Stimulated activated CD8-positive, alpha-beta memory T cell treated with anti-CD3 and anti-CD28 coated beads, Interleukin-15, amount 100 ng/mL, for 24 hours (primary cell): Measurements from ENCODE around the gene TSPEAR.

ENCODE experiments used
- DNase-seq: peaks from one replicate; pipeline ENCODE4 v3.0.0-alpha.2; 2020; ENCODE audit warnings: low read depth

The TSPEAR gene

DNA sequence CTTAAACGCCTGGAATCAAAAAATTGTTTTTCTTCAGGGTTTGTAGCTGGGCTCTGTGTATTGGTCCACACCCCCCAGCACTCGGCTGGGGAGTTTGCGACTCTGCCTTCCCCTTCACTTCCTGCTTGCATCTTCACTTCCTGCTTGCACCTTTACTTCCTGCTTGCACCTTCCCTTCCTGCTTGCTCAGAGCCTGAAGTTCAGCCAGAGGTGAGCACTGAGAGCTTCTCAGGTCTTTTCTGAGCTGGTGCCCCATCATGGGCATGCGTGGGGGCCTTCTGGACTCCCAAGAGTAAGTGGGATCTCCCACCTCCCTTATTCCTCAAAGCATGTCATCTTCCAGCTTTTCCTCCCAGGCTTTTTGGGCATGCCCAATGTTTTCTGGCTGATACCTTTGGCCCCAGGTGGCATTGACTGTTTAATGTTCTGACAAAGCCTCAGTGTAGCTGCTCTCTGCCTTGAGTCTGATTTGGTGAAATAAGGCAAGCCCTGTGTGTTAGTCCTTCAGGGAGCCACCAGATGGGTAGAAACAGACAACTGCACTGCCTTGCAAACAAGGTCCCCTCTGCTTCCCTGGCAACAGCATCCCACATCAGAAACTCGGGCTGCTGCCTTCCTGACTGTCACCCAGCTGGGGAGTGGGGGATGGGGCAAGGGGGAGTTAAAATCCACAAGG, 163.6 kb downstream of the TSPEAR start:
- no peak for DNase-seq

DNA sequence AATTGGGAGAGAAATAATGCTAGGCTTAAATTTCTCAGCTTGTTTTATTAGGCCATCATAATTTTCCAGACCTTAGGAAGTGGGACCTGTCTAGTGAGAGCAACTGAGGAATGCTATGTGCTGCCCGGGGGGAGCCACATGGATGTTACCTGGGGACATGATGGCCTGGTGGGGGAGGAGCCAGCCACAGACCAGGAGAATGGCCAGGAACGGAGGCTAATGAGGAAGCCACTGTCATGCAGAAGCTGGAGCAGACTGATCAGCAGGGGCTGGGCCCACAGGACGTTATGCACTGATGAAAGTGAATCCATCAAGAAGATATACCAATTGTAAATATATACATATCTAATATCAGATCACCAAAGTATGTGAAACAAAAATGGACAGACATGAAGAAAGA, 166.8 kb downstream of the TSPEAR start:
- no peak for DNase-seq

DNA sequence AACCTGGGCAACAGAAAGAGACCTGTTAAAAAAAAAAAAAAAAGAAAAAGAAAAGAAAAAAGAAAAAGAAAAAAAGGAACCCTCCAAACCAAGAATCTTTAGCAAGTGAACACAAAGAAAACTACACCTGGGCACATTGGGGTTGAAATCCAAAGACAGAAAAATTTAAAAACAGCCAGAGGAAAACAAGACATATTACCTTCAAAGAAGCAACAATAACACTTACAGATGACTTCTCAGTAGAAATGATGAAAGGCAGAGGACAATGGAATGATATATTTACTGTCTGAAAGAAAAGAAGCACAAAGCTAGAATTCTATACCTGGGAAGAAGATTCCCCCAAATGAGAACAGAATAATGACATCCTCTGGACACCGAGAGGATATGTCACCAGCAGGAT, 168.7 kb downstream of the TSPEAR start:
- DNase-seq, result no peak

DNA sequence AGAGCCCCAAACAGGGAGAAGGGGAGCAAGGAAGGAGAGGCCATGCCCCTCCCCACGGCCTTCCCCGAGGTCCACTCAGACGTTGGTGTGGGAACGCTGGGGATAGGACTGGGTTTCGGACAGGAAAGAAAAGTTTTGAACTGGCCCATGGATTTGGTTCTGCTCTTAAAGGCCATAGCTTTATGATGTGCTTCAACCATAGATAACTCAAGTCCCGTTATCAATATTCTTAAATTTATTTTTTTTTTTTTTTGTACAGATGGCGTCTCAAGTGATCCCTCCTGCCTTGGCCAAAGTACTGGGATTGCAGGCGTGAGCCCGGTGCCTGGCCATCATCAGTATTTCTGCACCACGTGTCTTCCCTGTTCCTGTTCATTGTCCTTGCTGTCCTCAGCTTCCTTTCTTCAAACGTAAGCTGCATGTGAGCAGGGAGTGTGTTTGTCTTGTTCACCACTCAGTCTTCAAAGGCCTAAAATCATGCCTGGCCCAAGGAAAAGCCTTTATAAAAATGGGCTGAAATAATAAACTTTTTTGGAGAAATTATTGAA, 170.6 kb downstream of the TSPEAR start:
- no peak for DNase-seq

DNA sequence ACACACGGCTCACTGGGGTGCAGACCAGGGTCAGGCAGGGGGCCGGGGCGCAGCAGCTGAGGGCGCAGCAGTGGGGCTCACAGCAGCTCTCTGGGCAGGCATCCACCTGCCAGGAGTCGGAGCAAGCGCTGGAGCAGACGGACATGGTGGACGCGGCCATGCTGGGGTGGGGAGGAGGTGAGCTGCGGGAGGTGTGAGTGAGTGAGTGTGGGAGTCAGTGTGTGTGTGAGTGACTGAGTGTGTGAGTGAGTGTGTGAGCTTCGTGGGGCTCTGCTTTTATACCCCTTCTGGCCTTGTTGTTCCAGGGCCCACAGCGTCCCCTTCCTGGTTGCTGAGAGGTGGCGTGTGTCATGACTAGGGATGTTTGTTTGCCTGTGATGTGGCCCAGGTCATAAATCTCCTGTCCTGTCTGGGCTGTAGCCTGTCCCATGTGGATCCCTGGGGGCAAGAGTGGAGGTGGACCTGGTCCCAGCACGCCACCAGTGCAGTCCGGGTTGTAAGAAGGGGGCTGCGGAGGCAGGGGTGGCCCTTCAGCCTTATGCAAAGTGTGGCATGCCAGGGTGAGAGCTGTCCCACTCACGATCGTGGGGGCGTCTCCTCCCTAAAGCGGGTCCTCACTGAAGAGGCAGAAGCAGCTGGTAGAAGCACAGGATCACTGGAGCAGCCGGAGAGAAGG, 171.2 kb downstream of the TSPEAR start, which contains the start of gene KRTAP10-1:
Gene KRTAP10-1, minus strand, starts transcription at position 205 of the 676 bp plus-strand sequence. Its CDS starts 45 bp downstream, at position 160.
- no peak for DNase-seq

DNA sequence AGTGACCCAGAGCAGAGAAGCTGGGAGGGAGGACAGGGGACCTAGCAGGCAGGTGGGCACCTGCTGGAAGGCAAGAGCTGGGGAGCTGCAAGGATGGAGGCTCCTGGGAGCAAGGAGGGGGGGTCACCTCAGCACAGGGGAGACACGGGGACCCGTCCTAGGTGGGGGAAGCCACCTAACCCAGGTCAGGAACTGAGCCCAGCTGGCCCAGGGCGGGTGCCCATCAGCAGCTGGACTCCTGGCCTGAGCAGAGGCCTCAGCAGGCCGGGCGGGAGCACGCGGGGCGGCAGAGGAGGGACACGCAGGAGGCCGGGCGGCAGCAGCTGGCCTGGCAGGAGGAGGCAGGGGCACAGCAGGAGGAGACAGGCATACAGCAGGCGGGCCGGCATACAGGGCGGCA, 172.3 kb downstream of the TSPEAR start:
- no peak for DNase-seq

DNA sequence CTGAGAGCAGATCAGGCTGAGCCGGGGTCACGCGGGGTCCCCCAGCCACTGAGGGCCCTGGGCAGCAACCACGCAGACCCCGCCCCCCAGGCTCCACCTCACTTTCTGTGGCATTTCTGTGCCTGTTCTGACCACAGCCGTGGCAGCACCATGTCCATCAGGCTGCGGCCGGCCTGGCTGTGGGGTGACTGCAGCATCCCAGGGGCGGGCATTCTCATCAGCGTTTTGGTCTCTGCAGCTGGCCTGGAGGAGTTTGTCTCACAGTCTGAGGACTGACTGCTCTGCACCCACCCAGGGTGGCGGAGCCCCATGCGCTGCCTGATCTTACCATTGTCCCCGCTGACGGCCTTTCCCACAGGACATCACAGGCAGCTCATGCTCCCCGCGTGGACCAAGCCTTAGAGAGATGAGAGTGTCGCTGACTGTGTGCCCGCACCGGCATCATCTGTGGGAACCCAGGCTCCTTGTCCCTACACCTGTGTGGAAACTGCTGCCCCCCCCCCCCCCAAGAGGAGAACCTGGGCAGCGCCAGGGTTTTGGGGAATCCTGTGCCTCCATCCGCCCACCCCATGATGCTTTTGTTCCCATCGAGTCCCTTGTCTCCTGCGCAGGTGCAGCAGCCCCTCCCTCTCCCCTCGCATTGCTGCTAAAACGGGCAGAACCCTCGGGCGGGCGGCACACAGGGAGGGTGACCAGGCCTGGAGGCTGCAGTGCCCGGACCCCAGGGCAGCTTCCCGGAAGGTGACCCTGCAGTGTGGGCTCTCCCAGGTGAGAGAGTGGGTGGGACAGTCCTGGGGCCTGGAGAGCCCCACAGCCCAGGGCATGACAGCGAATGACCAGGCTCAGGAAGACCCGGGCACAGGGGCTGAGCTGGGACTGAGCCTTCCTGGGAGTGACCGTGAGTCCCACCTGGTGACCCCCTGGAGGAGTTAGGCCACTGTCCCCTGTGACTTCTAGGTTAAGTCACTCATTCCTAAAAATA, 173.2 kb downstream of the TSPEAR start:
- DNase-seq, result no peak

DNA sequence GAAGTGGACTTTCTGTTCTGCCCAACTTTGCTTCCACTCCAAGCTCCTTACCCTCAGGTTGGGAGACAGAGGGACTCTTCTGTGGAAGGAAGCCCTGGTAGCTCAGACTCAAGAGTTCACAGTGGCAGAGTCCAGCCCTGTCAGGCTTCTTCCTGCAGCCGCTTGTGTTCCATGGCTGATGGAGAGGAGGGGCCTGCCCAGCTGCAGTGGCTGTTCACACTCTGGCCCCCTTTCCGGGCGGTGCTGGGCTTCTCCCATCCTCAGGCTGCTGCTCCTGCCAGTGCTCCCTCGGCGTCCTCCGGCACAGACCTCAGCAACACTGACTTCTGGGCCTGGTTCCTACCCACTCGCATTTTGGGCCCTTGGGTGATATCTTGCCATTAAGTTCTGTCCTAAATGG, 175.4 kb downstream of the TSPEAR start:
- DNase-seq, result no peak

DNA sequence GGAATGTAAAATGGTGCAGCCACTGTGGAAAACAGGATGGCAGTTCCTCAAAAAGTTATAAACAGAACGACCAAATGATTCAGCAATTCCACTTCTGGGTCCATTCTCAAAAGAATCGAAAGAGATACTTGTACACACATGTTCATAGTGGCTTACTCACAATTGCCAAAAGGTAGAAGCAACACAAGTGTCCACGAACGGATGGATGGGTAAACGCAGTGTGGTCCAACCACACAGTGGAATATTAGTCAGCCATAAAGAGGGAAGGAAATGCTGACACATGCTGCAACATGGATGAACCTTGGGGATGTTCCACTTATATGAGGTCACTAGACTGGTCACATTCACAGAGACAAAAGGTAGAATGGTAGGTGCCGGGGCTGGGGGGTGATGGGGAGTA, 176.7 kb downstream of the TSPEAR start:
- DNase-seq, result no peak

DNA sequence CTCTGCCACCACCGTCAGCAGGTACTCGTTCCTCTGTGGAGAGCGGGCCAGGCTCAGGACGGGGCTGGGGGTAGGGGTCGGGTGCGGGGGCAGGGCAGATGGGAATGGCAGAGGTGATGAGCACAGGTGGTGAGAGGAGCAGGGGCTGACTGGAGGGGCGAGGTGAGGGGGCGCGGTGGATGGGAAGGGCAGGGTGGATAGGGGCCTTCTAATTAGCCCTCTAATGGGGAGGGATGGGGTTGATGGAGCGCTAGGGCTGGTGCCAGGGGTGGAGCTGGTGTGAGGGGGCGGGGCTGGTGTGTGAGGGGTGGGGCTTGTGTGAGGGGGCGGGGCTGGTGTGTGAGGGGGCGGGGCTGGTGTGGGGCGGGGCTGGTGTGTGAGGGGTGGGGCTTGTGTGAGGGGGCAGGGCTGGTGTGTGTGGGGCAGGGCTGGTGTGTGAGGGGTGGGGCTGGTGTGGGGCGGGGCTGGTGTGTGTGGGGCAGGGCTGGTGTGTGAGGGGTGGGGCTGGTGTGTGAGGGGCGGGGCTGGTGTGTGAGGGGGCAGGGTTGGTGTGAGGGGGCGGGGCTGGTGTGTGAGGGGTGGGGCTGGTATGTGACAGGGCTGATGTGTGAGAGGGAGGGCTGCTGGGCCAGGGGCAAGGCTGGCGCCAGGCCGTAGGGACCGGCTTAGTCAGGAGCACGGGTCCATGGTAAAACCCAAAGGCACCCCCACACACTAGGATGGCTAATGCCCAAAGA, 177.3 kb downstream of the TSPEAR start:
- DNase-seq, result no peak

DNA sequence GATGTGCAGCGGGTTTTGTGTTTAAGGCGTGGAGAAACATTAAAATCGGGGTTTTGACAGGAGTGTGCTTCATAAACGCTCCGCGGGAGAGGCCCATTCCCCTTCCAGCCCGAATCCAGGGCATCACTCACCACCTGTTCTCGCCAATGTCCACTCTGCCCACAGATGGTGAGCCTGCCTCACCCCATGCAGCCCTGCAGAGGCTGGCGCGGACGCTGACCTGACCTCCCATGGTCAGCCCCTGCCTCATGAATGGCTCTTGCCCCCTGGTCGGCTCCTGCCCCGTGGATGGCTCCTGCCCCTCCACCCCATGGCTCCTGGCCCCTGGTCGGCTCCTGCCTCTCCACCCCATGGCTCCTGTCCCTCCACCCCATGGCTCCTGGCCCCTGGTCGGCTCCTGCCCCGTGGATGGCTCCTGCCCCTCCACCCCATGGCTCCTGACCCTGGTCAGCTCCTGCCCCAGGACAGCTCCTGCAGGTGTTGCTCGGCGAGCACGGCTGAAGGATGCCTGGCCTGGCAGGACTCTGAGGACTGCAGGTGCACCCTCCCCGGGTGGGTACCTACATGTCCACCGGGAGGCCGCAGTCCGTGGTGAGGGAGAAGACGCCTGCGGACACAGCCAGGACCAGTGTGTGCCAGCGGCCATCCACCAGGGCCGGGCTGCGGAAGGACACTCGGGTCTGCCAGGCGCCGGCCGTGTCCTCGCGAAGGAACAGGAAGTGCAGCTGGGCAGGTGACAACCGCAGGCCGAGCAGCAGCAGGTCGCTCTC, 178.1 kb downstream of the TSPEAR start:
- DNase-seq, result no peak

DNA sequence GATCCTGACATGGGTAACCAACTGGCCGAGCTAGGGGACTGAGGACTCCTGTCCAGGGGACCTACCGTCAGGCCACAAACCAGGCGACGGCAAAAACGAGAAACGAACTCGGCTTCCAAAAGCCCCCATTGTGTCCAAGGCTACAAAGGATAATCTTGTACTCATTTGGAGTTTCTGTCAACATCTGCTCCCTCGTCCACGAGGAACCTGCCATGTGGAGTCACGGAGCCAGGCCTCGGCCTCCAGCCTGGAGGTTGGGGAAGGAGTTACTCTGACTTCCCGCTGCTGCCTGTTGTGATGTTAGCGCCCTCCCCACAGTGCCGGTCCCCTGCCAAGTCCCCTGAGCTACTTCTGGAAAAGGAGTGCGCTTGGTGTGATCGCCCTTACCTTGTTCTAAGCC, 178.7 kb downstream of the TSPEAR start:
- DNase-seq, result no peak

DNA sequence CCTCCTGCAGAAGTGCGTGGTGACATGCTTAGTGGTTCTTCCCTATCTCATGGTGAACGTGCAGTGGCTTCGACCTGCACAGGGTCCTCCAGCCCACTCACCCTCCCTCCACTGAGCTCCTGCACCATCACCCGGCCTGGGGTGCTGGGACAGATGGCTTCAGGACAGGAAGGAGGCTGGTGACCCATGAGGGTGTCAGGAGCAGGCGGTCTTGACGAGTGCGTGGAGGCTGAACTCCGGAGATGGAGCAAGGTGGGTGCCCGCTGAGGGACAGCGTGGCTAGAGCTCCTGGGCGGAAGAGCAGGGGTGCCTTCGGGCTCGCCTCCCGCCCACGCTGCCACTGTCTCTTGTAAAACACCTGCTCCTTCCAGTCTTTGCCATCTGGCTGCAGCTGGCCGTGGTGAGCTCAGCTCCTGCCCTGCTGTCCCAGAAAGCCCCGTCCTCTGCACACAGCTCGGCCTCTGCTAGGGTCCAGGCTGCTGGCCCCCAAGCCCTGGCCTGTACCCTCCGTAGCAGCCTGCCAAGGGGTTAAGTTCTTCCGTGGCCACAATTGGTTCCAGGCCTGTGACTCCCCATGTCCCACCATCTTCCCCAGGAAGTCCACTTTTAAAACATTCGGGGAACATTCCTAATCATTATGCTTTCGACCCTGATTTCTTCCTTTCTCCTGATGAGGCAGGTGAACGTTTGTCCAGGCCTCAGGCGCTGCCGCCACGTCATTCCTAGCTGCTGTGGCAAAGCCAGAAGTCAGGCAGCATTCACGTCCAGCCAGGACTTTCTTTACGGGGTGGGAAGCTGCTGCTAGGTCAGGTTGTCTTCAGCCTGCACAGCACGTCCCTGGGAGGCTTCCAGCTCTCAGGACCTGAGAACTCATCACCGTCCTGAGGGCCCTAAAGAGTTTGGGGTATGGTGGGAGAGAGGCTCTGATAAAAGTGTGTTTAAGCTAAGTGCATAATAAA, 179.5 kb downstream of the TSPEAR start:
- no peak for DNase-seq

DNA sequence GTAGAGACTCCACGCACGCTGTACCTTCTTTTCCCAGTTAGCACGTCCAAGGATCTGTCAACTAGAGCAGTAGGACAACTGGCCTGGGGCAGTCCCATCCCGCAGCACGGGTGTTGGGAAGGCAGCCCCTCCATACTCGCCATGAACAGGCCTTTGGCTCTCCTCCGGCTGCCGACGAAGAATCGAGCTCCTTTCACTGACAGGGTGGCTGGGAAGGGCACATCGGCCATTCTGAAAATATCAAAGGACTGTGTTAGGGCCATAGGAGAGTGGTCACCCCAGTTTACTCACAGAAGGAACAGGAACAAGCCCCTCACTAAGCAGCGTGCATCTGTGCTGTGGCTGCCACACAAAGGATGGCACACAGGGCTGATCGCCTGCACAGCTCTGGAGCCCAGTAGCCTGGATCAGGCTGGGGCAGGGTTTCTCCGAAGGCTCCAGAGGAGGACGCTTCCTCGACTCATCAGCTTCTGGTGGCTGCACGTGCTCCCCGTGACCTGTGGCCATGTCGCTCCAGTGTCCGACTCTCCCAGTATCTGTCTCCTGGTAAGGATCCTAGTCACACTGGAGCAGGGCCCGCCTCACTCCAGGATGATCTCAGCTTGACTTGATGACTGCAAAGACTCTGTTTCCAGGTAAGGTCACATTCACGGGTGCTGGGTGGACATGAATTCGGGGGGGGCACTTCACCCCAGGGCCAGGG, 180.3 kb downstream of the TSPEAR start:
- no peak for DNase-seq

DNA sequence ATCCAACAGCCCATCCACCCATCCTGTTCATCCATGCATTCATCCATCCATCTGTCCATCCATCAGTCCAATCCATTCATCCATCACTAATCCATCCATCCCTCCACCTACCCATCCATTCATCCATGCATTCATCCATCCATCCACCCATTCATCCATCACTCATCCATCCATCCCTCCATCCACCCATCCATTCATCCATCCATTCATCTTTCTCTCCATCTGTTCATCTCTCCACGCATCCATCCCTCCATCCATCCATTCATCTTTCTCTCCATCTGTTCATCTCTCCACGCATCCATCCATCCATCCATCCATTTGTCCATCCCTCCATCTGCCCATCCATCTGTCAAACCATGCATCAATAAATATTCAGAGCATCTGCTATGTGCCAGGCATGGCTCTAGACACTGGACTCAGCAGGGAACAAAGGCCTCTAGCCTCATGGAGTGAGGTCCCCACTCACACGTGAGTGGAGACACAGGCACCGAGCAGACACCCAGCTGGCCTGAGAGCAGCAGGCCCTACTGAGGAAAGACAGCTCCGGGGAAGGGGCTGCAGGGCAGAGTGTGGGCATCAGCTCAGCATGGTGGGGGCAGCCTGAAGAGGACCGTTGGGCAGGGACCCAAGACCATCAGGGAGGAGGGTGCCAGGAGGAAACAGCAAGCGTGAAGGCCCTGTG, 181.0 kb downstream of the TSPEAR start:
- no peak for DNase-seq

DNA sequence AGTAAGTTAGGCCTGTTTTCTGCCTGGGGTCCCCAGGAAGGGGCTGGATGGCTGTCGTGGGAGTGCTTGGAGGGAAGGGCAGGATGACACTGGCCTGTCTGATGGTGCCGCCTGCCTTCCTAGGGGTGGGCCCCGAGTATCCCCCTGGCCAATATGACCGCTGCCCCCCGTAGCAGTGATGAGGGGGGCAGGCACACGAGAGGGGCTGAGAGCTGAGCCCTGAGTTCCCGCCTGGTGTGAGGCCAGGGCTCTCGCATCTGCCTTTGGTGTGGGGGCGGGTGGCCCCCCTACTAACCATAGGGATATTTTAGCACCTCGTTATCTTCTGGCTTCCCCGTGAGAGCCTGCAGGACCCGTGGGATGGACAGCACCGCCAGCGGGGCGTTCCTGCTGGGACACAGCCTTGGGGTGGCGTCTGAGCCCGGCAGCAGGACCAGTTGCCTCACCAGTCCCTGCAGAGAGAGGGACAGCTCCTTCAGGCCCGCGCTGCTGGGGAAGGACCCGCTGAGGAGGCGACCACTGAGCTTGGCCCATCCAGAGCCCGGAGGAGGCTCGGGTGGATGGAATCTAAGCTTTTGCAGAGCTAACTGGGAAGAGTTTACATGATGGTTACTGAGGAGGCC, 181.8 kb downstream of the TSPEAR start:
- DNase-seq, result no peak

DNA sequence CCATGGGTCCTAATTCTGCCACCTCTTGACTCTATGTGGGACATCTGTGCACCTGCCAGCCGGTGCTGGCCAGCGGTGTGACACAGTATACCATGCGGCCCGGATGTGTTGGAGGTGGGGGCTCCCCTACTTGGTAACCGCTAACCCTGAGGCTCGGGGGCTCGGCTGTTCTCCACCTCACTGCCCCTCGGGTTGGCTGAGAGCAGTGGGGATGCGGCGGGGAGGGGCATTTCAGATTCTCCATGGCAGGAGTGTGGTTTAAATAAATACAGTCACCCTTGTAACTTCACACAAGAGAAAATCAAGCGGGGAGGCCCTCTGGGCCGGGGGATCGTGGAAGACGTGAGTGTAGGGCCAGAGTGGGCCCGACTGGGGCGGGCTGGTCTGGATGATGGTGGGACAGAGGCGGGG, 182.4 kb downstream of the TSPEAR start:
- no peak for DNase-seq

DNA sequence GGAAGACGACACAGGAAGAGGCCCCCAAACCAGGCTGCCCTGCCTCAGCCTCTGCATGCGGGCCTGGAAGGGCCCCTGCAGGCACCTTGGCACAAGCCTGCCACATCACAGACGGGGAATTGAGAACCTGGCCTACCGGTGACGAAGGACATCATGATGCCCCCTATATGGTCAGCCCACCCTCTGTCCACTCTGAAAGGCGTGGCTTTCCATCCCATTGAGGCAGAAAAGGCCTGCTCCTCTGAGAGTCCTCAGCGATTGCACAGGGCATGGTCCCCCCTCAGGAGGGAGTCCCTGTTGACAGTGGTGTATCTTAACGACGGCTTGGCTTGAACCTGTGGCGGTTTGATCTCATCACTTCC, 182.8 kb downstream of the TSPEAR start:
- DNase-seq, result no peak
